Immature natural killer cell (primary cell): Measurements from ENCODE around the gene SYNE2. TPM values are rescaled to one million over a fixed set of nuclear protein-coding genes. Genes with fewer than 3 reads are reported as not detected.

ENCODE experiments used
- DNase-seq, 3 donors: peaks; one replicate each; pipeline ENCODE4 v3.0.0; 2022; ENCODE audit warnings: mixed read lengths in 1 of 3
- H3K27ac Mint-ChIP-seq, 6 donors: one replicate each; pipeline ENCODE4 v1.8.0; 2020; ENCODE audit warnings: mixed read lengths in 6 of 6, mild to moderate bottlenecking in 5 of 6, inconsistent platforms in 4 of 6, moderate library complexity in 3 of 6
- H3K27me3 Mint-ChIP-seq, 3 donors: one replicate each; pipeline ENCODE4 v1.8.0; 2020 to 2021; ENCODE audit warnings: low read depth in 3 of 3, mild to moderate bottlenecking in 3 of 3, mixed read lengths in 3 of 3, moderate library complexity in 3 of 3, inconsistent platforms in 1 of 3
- H3K36me3 Mint-ChIP-seq, 3 donors: one replicate each; pipeline ENCODE4 v1.8.0; 2020; ENCODE audit warnings: mixed read lengths in 3 of 3, inconsistent platforms in 2 of 3, mild to moderate bottlenecking in 2 of 3
- H3K4me1 Mint-ChIP-seq, 2 donors: one replicate each; pipeline ENCODE4 v1.8.0; 2020; ENCODE audit warnings: inconsistent platforms in 2 of 2, mild to moderate bottlenecking in 2 of 2, mixed read lengths in 2 of 2, moderate library complexity in 1 of 2
- H3K4me3 Mint-ChIP-seq, 5 donors: one replicate each; pipeline ENCODE4 v1.8.0; 2020; ENCODE audit warnings: mild to moderate bottlenecking in 5 of 5, mixed read lengths in 5 of 5, inconsistent platforms in 3 of 5, moderate library complexity in 3 of 5
- H3K9me3 Mint-ChIP-seq, 6 donors: one replicate each; pipeline ENCODE4 v1.8.0; 2020; ENCODE audit warnings: mild to moderate bottlenecking in 6 of 6, mixed read lengths in 6 of 6, inconsistent platforms in 4 of 6, moderate library complexity in 3 of 6
- polyA plus RNA-seq, 3 donors: library from polyadenylated mRNA; unstranded; fragments of 300-500 nt; fragmentation: Illumina TruSeq; gene quantifications; one replicate each; pipeline ENCODE4 v1.2.3, GENCODE V29; 2021

The SYNE2 gene
- polyA plus RNA-seq, 3 donors from 2014 or later = 14.0 to 116 (median 20.0) TPM

DNA sequence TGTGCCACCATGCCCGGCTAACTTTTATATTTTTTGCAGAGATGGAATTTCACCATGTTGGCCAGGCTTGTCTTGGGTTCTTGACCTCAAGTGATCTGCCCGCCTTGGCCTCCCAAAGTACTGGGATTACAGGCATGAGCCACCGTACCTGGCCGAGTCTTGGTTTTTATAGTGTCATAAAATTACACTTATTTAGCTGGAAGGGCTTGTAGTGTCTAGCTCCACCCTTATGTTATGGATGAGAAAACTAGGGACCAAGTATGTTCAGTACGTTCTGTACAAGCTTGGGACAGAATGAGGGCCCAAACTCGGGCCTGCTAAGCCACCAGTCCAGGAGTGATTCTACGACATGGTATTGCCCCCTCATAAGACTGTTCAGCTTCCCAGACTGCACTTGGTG, 35.1 kb downstream of the SYNE2 start:
- H3K9me3 Mint-ChIP-seq = no peaks in the 10 kb centered on the region

DNA sequence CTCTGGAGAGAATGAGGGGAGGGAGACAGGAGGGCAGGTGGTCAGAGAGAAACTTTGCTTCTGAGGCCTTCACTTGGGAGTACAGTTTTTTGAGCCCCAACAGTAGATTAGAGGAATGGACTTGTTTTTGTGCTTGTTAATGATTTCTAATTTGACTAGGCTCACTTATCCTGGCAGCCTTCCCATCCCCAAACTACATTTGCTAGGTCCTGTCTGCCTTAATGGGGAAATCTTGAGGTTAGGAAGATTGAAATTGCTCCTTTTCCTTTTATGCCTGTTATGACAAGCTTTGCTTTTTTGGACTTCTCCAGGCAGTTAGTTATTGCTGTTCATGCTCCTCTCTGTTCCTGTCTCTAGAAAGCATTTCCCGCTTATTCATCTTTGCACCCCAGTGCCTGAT, 37.7 kb downstream of the SYNE2 start:
- H3K36me3 Mint-ChIP-seq = peaks cover 0 to 4% (median 0%) of the 10 kb centered on the region in 3 donors
- DNase-seq = no peak
- no peak overlapping the region for H3K4me3 Mint-ChIP-seq
- H3K27me3 Mint-ChIP-seq = no peaks in the 10 kb centered on the region
- peaks cover 38 to 66% of the 10 kb centered on the region in 2 donors for H3K4me1 Mint-ChIP-seq
- H3K9me3 Mint-ChIP-seq = no peaks in the 10 kb centered on the region
- peak overlapping the region; percentile 23 to 70 (median 54) for H3K27ac Mint-ChIP-seq

More for the DNA sequence above, 35.1 kb downstream of the SYNE2 start:
- DNase-seq = no peak
- H3K27ac Mint-ChIP-seq = no peak overlapping the region
- peaks cover 0 to 2% (median 0%) of the 10 kb centered on the region in 3 donors for H3K27me3 Mint-ChIP-seq
- peaks cover 51 to 72% of the 10 kb centered on the region in 2 donors for H3K4me1 Mint-ChIP-seq
- no peak overlapping the region for H3K4me3 Mint-ChIP-seq
- peaks cover 0 to 4% (median 0%) of the 10 kb centered on the region in 3 donors for H3K36me3 Mint-ChIP-seq

DNA sequence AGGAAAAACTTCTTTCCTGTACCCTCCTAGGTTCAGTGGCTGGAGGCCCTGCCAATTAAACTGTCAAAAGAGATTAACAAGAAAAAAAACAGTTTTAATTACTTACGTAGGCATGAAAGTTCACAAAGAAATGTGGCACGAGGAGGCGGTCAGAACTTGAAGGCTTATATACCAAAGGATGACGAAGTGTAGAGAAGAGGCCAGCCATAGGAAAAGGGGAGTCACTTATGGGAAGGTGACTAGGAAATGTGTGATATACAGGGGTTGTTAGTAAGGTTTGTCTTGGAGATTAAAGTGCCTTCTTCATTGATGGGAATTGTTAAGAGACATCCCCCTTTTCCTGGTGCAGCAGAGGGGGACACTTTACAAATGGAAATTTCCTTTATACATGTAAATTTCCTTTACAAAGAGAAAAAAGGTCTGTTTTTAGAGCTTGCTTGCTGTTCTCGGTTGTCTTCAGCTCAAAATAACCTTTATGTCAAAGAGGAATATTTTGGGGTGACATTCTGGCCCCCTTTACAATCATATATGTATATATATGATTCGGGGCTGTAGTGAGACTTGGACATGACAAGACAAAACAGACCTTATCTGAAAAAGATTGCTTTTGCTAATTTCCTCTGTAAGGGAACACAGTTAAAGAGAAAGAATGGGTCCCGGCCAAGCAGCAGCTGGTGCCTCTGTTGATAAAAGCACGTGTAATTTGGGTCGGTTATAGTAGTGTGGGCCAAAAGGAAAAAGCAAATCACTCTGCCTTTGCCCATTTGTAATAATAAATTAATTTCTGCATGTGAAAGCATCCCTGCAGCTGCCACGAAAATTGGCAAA, 38.6 kb downstream of the SYNE2 start:
- Mint-ChIP-seq H3K4me1 (peaks cover 34 to 66% of the 10 kb centered on the region in 2 donors), H3K36me3 (peaks cover 0 to 4% (median 0%) of the 10 kb centered on the region in 3 donors), H3K27me3 (no peaks in the 10 kb centered on the region), H3K27ac (peak overlapping the region in 5 of 6 donors; percentile 14 to 70 (median 47)), H3K4me3 (no peak overlapping the region), H3K9me3 (no peaks in the 10 kb centered on the region)
- no peak for DNase-seq

DNA sequence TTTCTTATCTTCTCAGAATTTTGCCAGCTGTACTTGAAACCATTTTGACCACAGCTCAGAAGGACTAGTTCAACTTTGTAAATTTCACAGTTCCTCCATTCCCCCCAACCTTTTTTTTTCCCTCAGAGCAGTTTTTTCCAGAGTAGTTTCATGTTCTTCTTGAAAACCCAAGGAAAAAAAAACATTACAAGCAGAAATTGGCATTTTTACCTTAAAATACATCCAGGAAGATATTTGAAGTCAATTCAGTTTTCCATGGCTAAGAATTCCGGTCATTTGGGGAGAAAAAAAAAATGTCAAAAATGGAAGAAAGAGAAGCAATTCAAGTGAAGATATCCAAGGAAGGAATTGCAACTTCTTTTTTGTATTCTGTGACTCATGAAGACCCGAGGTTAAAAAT, 39.5 kb downstream of the SYNE2 start:
- no peaks in the 10 kb centered on the region for H3K9me3 Mint-ChIP-seq
- H3K27ac Mint-ChIP-seq = peak overlapping the region in 4 of 6 donors; percentile 18 to 64 (median 38)
- peaks cover 35 to 65% of the 10 kb centered on the region in 2 donors for H3K4me1 Mint-ChIP-seq

DNA sequence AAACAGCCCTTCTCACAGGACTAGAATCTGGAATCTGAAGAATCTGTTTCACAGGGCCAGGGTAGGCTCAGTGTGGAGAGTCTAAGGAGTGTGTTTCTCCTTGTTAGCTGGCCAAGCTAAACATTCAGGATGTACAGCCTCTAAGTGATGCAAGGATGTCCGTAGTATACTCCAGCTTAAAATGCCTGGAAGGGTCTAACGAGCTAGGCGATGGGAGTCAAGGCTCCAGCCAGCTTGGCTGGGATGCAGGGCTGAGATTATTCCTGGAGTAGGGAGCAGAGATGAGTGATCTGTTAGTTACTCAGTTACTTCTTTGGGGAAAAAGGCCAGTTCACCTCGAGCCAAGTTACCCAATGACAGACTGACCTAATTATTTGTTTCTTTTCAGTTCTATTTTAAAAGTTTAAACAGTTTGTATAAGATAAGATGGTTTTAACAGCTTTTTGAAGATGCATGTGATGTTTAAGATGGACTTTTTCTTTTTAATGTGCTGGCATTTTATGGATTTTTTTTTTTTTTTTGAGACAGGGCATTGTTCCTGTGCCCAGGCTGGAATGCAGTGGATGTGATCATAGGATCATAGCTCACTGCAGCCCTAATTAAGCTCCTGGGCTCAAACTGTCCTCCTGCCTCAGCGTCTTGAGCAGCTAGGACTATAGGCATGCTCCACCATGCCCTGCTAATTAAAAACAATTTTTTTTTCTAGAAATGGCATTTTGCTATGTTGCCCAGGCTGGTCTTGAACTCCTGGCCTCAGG, 41.1 kb downstream of the SYNE2 start:
- Mint-ChIP-seq H3K36me3 (no peaks in the 10 kb centered on the region), H3K4me1 (peaks cover 40 to 71% of the 10 kb centered on the region in 2 donors), H3K27me3 (peaks cover 0 to 2% (median 0%) of the 10 kb centered on the region in 3 donors), H3K27ac (peak overlapping the region in 3 of 6 donors; percentile 24 to 60 (median 34)), H3K9me3 (no peaks in the 10 kb centered on the region), H3K4me3 (no peak overlapping the region)
- no peak for DNase-seq

More for the DNA sequence above, 39.5 kb downstream of the SYNE2 start:
- Mint-ChIP-seq H3K36me3 (peaks cover 0 to 3% (median 0%) of the 10 kb centered on the region in 3 donors), H3K27me3 (no peaks in the 10 kb centered on the region), H3K4me3 (no peak overlapping the region)
- DNase-seq = no peak

DNA sequence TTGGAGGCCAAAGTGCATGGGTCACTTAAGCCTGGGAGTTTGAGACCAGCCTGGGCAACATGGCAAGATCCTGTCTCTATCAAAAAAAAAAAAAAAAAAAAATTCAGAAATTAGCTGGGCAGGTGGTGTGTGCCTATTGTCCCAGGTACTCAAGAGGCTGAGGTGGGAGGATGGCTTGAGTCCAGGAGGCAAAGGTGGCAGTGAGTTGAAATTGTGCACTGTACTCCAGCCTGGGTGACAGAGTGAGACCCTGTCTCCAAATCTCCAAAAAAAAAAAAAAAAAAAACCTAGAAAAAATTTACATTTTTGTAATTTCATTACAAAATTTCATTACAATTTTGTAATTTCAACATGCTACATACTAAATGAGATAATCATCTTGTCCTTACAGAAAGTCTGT, 42.7 kb downstream of the SYNE2 start:
- Mint-ChIP-seq H3K27me3 (peaks cover 0 to 5% (median 2%) of the 10 kb centered on the region in 3 donors), H3K36me3 (no peaks in the 10 kb centered on the region), H3K4me1 (peaks cover 45 to 75% of the 10 kb centered on the region in 2 donors), H3K4me3 (no peak overlapping the region), H3K9me3 (no peaks in the 10 kb centered on the region), H3K27ac (peak overlapping the region in 5 of 6 donors; percentile 28 to 74 (median 52))
- no peak for DNase-seq

DNA sequence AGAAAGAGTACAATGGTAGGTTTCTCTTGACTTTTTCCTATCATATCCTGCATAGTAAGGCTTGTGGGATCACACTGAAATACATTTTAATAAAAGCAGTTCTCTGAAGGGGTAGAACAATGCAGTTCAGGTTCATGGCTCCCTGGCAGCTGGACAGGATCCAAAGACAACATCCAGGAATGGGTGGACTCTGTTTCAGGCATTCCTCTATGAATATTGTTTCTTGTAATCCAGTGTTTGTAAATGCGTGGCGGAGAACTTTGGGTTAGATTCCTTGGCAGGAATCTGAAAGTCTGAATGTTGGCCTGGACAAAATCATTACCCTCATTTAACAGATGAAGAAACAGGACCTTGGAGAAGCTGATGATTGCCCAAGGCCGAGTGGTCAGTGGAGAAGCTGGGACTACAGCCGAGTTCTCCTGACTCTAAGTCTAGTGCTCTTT, 43.5 kb downstream of the SYNE2 start:
- H3K4me1 Mint-ChIP-seq = peaks cover 45 to 75% of the 10 kb centered on the region in 2 donors
- H3K4me3 Mint-ChIP-seq = no peak overlapping the region
- DNase-seq = no peak
- H3K27me3 Mint-ChIP-seq = peaks cover 0 to 5% (median 4%) of the 10 kb centered on the region in 3 donors
- H3K27ac Mint-ChIP-seq = peak overlapping the region in 5 of 6 donors; percentile 33 to 74 (median 52)
- H3K36me3 Mint-ChIP-seq = no peaks in the 10 kb centered on the region
- no peaks in the 10 kb centered on the region for H3K9me3 Mint-ChIP-seq

DNA sequence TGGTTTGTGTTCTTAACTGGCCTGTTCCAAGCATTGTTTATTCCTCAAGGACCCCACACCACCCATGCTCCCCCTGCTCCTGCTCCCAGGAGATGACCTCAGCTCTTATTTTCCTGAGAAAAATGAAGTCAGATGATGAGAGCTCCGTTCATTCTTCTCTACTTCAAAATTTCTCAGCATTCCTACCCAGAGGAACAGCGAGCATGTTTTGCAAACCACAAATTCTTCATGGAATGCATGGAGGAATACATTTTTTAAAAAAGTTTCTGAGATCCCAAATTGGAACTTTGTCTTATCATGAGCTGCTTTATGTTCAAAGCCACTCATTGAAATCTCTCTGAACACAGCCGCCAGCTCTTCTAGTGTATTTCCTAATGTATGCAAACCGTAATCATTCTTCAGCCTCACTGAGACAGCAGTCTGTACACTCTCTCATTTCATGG, 44.9 kb downstream of the SYNE2 start:
- Mint-ChIP-seq H3K27ac (peak overlapping the region; percentile 52 to 82 (median 67)), H3K27me3 (peaks cover 2 to 9% (median 4%) of the 10 kb centered on the region in 3 donors), H3K4me3 (no peak overlapping the region), H3K4me1 (peaks cover 52 to 75% of the 10 kb centered on the region in 2 donors), H3K36me3 (no peaks in the 10 kb centered on the region), H3K9me3 (no peaks in the 10 kb centered on the region)
- DNase-seq = no peak

DNA sequence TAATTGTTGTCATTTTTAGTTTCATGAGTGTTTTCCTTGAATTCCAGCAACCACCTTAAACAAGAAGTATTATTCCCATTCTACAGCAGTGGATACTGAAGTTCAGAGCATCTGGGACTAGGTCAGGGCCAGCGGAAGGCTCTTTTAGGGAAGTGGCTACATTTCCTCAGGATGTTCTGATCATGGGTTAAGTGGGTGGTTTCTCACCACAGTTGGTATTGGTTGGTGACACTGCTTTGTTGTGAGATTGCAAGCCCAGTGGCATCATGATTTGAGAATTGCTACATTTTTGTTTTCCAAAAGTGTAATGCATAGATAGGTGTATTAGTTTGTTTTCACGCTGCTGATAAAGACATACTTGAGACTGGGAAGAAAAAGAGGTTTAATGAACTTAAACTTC, 47.1 kb downstream of the SYNE2 start:
- peaks cover 2 to 11% (median 4%) of the 10 kb centered on the region in 3 donors for H3K27me3 Mint-ChIP-seq
- DNase-seq = peak; percentile 36 to 50 (median 48)
- no peaks in the 10 kb centered on the region for H3K36me3 Mint-ChIP-seq
- no peaks in the 10 kb centered on the region for H3K9me3 Mint-ChIP-seq
- peak overlapping the region; percentile 63 to 86 (median 81) for H3K4me3 Mint-ChIP-seq
- peak overlapping the region; percentile 79 to 94 (median 86) for H3K27ac Mint-ChIP-seq
- H3K4me1 Mint-ChIP-seq = peaks cover 62 to 78% of the 10 kb centered on the region in 2 donors

DNA sequence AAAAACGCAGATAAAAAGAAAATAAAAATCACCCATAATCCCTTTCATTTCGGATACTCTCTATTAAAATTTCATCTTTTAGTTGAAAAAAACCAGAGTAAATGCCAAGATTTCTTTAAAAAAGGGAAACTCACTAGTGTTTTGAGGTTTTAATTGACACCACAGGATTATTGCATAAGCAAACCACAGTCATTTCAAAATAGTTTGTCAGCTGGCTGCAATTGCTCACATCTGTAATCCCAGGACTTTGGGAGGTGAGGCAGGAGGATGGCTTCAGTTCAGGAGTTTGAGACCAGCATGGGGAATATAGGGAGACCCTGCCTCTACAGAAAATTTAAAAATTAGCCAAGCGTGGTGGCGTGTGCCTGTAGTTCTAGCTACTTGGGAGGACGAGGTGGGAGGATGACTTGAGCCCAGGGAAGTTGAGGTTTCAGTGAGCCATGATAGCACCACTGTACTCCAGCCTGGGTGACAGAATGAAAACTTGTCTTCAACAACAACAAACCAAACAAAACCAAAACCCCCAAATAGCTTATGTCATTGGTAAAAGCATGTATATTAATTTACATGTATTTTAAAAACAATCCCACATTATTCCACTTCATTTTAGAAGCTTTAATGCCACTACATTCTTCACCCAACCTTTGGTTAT, 48.8 kb downstream of the SYNE2 start:
- Mint-ChIP-seq H3K27ac (peak overlapping the region; percentile 79 to 96 (median 90)), H3K4me1 (peaks cover 73 to 83% of the 10 kb centered on the region in 2 donors), H3K27me3 (peaks cover 2 to 11% (median 4%) of the 10 kb centered on the region in 3 donors), H3K36me3 (no peaks in the 10 kb centered on the region), H3K9me3 (no peaks in the 10 kb centered on the region), H3K4me3 (peak overlapping the region; percentile 63 to 86 (median 82))
- DNase-seq = peak; percentile 39 to 48 (median 43)

DNA sequence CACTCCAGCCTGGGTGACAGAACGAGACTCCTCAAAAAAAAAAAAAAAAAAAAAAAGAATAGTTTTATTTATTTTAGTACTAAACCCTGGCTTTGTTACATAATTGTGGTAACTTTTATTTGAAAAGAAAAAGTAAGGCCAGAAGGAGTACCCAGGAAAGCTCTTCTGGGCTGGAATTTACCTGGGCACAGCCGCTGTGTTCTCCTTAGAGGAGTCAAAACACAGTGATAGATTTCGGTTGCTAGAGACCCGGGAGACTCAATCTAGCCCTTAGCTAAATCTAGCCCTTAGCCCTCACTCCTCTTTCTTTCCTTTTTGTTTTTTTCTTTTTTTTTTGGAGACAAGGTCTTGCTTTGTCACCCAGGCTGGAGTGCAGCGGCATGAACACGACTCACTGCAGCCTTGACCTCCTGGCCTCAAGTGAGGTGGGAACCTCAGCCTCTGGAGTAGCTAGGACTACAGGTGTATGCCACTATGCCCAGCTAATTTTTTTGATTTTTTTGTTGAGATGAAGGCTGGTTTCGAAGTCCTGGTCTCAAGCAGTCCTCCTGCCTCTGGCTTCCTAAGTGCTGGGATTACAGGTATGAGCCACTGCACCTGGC, 49.7 kb downstream of the SYNE2 start:
- Mint-ChIP-seq H3K4me3 (peak overlapping the region in 4 of 5 donors; percentile 7 to 64 (median 33)), H3K36me3 (no peaks in the 10 kb centered on the region), H3K4me1 (peaks cover 81 to 89% of the 10 kb centered on the region in 2 donors), H3K27me3 (peaks cover 2 to 11% (median 4%) of the 10 kb centered on the region in 3 donors), H3K27ac (peak overlapping the region; percentile 79 to 96 (median 88)), H3K9me3 (no peaks in the 10 kb centered on the region)
- DNase-seq = no peak

DNA sequence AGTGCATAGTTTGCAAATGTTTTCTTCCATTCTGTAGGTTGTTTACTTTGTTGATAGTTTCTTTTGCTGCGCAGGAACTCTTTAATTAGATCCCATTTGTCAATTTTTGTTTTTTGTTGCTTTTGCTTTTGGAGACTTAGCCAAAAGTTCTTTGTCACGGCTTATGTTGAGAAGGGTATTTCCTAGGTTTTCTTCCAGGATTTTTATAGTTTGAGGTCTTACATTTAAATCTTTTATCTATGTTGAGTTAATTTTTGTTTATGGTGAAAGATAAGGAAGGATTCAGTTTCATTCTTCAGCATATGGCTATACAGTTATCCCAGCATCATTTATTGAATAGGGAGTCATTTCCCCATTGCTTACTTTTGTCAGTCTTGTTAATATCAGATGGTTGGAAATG, 51.9 kb downstream of the SYNE2 start:
- H3K36me3 Mint-ChIP-seq = no peaks in the 10 kb centered on the region
- peak overlapping the region; percentile 25 to 58 (median 36) for H3K27ac Mint-ChIP-seq
- peaks cover 2 to 15% (median 2%) of the 10 kb centered on the region in 3 donors for H3K27me3 Mint-ChIP-seq
- no peaks in the 10 kb centered on the region for H3K9me3 Mint-ChIP-seq
- H3K4me1 Mint-ChIP-seq = peaks cover 87 to 100% of the 10 kb centered on the region in 2 donors
- peak overlapping the region in 1 of 5 donors; percentile 7 for H3K4me3 Mint-ChIP-seq
- no peak for DNase-seq

DNA sequence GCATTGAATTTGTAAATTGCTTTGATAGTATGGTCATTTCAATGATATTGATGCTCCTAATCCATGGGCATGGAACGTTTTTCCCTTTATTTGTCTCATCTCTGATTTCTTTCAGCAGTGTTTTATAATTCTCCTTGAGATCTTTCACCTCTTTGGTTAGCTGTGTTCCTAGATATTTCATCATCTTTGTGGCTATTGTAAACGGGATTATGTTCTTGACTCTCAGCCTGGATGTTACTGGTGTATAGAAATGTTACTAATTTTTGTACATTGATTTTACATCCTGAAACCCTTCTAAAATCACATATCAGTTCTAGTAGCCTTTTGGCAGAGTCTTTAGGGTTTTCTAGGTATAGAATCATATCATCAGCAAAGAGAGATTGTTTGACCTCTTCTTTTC, 52.6 kb downstream of the SYNE2 start:
- Mint-ChIP-seq H3K27ac (peak overlapping the region in 5 of 6 donors; percentile 0 to 65 (median 33)), H3K36me3 (no peaks in the 10 kb centered on the region), H3K4me3 (no peak overlapping the region), H3K4me1 (peaks cover 81 to 100% of the 10 kb centered on the region in 2 donors), H3K27me3 (peaks cover 2 to 10% (median 2%) of the 10 kb centered on the region in 3 donors), H3K9me3 (no peaks in the 10 kb centered on the region)
- no peak for DNase-seq
